Measurements from ENCODE around the gene DPP7.

- TF ChIP-seq CTCF (IDR thresholded peaks at IDR 0.05) (no peak), POLR2A (IDR thresholded peaks at IDR 0.05) (no peak), EP300 (IDR thresholded peaks at IDR 0.05) (no peak)
These were observed 28.9 kb upstream of the DPP7 start for GRCh38 chr9:137143459-137143858.

Measured in sigmoid colon (tissue), 4 donors.